Endothelial cell of umbilical vein (primary cell): ENCODE measurements around the gene POU4F3. TPM values are rescaled to one million over a fixed set of nuclear protein-coding genes. Genes with fewer than 3 reads are reported as not detected.

Experiments
- BruUV-seq: library from RNA; stranded (reverse); fragments of 400-500 nt; replicated peaks from 2 replicates; lab custom pipeline; 2021; lab: Mats Ljungman, UMichigan
- CTCF ChIA-PET: fragments of 300-600, 350-600 bp; sonication (Branson Sonifier 250); formaldehyde crosslinking; loops from one replicate; lab custom pipeline; 2021; ENCODE audit warnings: antibody characterized with exemption, inconsistent platforms; lab: Charles Lee
- POLR2A ChIA-PET: fragments of 300-600, 350-600 bp; sonication (Branson Sonifier 250); formaldehyde crosslinking; loops from one replicate; lab custom pipeline; 2021; ENCODE audit warnings: antibody characterized with exemption, inconsistent platforms; lab: Charles Lee
- DNase-seq: peaks from one replicate; pipeline ENCODE4 v3.0.0-alpha.2; 2011; ENCODE audit warnings: low read depth, low spot score
- FAIRE-seq: peaks from 2 replicates; lab custom pipeline; 2011; peaks lifted over from hg19 to GRCh38; lab: Jason Lieb, UNC
- H2AFZ ChIP-seq: 2 replicates; pipeline ENCODE4 v1.6.0; 2012; ENCODE audit warnings: low read depth, low read length, control low read depth, inconsistent platforms
- H3K27ac ChIP-seq: 2 replicates; pipeline ENCODE4 v1.5.1; 2011; ENCODE audit warnings: low read depth, mild to moderate bottlenecking, control low read depth, low read length, moderate library complexity; ENCODE audit not compliant: insufficient read depth
- H3K27me3 ChIP-seq, 2 experiments: 2 replicates each; pipeline versions ENCODE4 v1.6.0 to v1.6.1; 2011; ENCODE audit warnings: low read length in 2 of 2, mixed read lengths in 1 of 2; ENCODE audit not compliant: control insufficient read depth in 2 of 2, insufficient read depth in 2 of 2
- H3K36me3 ChIP-seq, 2 experiments: 2 replicates in 1 of 2; 3 replicates in 1 of 2; pipeline ENCODE4 v1.5.1; 2011; ENCODE audit warnings: low read length in 2 of 2, mild to moderate bottlenecking in 1 of 2, moderate library complexity in 1 of 2; ENCODE audit not compliant: control insufficient read depth in 2 of 2, insufficient read depth in 2 of 2; ENCODE audit errors: extremely low read depth in 1 of 2
- H3K4me1 ChIP-seq: 3 replicates; pipeline ENCODE4 v1.5.1; 2011; ENCODE audit warnings: mild to moderate bottlenecking, low read length; ENCODE audit not compliant: control insufficient read depth, insufficient read depth; ENCODE audit errors: extremely low read depth
- H3K4me2 ChIP-seq: 2 replicates; pipeline ENCODE4 v1.6.1; 2011; ENCODE audit warnings: low read length, control low read depth, mixed read lengths; ENCODE audit not compliant: insufficient read depth
- H3K4me3 ChIP-seq, 3 experiments: fragments of 200-600 bp in 1 of 3; sonication (generic), shearing (Covaris generic) in 1 of 3; replicated peaks in 1 of 3; 2 replicates each; pipeline ENCODE4 v1.5.1; 2011 to 2016; ENCODE audit warnings: control low read depth in 3 of 3, low read length in 3 of 3, mild to moderate bottlenecking in 2 of 3, inconsistent platforms in 1 of 3, low read depth in 1 of 3, moderate library complexity in 1 of 3; ENCODE audit not compliant: insufficient read depth in 1 of 3
- H3K79me2 ChIP-seq: 2 replicates; pipeline ENCODE4 v1.6.0; 2012; ENCODE audit warnings: low read length, inconsistent platforms; ENCODE audit not compliant: control insufficient read depth, insufficient read depth
- H3K9ac ChIP-seq: replicated peaks from 2 replicates; pipeline ENCODE3; 2011; ENCODE audit warnings: low read length, control low read depth; ENCODE audit not compliant: insufficient read depth; ENCODE audit errors: extremely low read depth
- H3K9me1 ChIP-seq: replicated peaks from 3 replicates; pipeline ENCODE4 v1.6.0; 2011; ENCODE audit warnings: mild to moderate bottlenecking, low read length; ENCODE audit not compliant: control insufficient read depth, insufficient read depth; ENCODE audit errors: extremely low read depth
- H3K9me3 ChIP-seq: replicated peaks from 2 replicates; pipeline ENCODE4 v1.5.1; 2012; ENCODE audit warnings: low read length, inconsistent platforms; ENCODE audit not compliant: control insufficient read depth, insufficient read depth
- H4K20me1 ChIP-seq: replicated peaks from 2 replicates; pipeline ENCODE3; 2011; ENCODE audit warnings: mild to moderate bottlenecking, low read length; ENCODE audit not compliant: control insufficient read depth, insufficient read depth; ENCODE audit errors: extremely low read depth
- CTCF ChIP-seq, 2 donors: IDR thresholded peaks; 1 replicate in 1 of 2; 2 replicates in 1 of 2; pipeline ENCODE4 v1.5.1; 2011; ENCODE audit warnings: low read length in 2 of 2, mild to moderate bottlenecking in 2 of 2, moderate library complexity in 2 of 2, control low read depth in 1 of 2, inconsistent platforms in 1 of 2, low read depth in 1 of 2; ENCODE audit not compliant: insufficient read depth in 1 of 2; ENCODE audit errors: extremely low read depth in 1 of 2
- EZH2 ChIP-seq: IDR thresholded peaks from 2 replicates; pipeline ENCODE4 v1.6.1; 2012; ENCODE audit warnings: borderline replicate concordance, low read depth, mild to moderate bottlenecking, moderate library complexity, low read length, inconsistent platforms; ENCODE audit not compliant: severe bottlenecking
- FOS ChIP-seq: IDR thresholded peaks from 2 replicates; pipeline ENCODE4 v1.6.1; 2011; ENCODE audit warnings: mild to moderate bottlenecking, low read length, moderate library complexity, borderline replicate concordance; ENCODE audit not compliant: insufficient read depth
- GATA2 ChIP-seq: IDR thresholded peaks from 2 replicates; pipeline ENCODE4 v1.7.0; 2011; ENCODE audit warnings: low read depth, mild to moderate bottlenecking, moderate library complexity, mixed read lengths, low read length; ENCODE audit not compliant: insufficient read length, insufficient read depth
- JUN ChIP-seq: IDR thresholded peaks from 2 replicates; pipeline ENCODE4 v1.6.1; 2011; ENCODE audit warnings: borderline replicate concordance, low read depth; ENCODE audit not compliant: insufficient read length, insufficient read depth
- MAX ChIP-seq: IDR thresholded peaks from 2 replicates; pipeline ENCODE4 v1.6.1; 2011; ENCODE audit not compliant: insufficient read depth, insufficient read length
- MYC ChIP-seq: IDR thresholded peaks from one replicate; pipeline ENCODE4 v1.6.1; 2011; ENCODE audit warnings: mild to moderate bottlenecking, low read depth, low read length
- POLR2A ChIP-seq: IDR thresholded peaks from 2 replicates; pipeline ENCODE4 v1.6.1; 2012; ENCODE audit warnings: low read depth, mild to moderate bottlenecking, control low read depth, low read length
- POLR2AphosphoS5 ChIP-seq: IDR thresholded peaks from 2 replicates; pipeline ENCODE4 v1.6.1; 2012; ENCODE audit warnings: low read depth, mild to moderate bottlenecking, control low read depth, low read length, moderate library complexity; ENCODE audit not compliant: insufficient read depth
- dilution Hi-C: fragments of 300-500 bp; cut with MboI; formaldehyde crosslinking; loops from one replicate; pipeline ENCODE4 v1.15.0; 2019; ENCODE audit warnings: low sequenced_read_pairs; ENCODE audit not compliant: extremely low pct_ligation_motif_present
- intact Hi-C: fragments of 100-400 bp; cut with micrococcal nuclease; formaldehyde crosslinking; loops from one replicate; pipeline ENCODE4 v1.10.0; 2022
- polyA plus RNA-seq, 4 experiments: library from polyadenylated mRNA; depleted of rRNA in 3 of 4; stranded (reverse) in 3 of 4; unstranded in 1 of 4; fragments of >200 nt; gene quantifications; 2 replicates each; pipeline versions ENCODE4 v1.2.1 to v1.2.3, GENCODE V29; 2011 to 2012; ENCODE audit warnings: missing spikeins in 1 of 4
- total RNA-seq: library from RNA; stranded (reverse); gene quantifications from 2 replicates; pipeline ENCODE4 v1.2.3, GENCODE V29; 2021

POU4F3 gene
- total and polyA plus RNA-seq, 2 donors (not counting 3 experiments of a cell fraction or from before 2014, with no cell fraction given), result 0.08 TPM; not detected in 1

- Histone ChIP-seq H3K9ac (no peak overlapping the region), H3K27me3 (peaks cover 0 to 3% of the 10 kb centered on the region in 2 experiments), H3K27ac (no peak overlapping the region), H4K20me1 (no peaks in the 10 kb centered on the region), H3K4me1 (no peaks in the 10 kb centered on the region), H3K79me2 (no peaks in the 10 kb centered on the region), H3K4me3 (no peak overlapping the region), H3K4me2 (no peak overlapping the region), H3K9me3 (no peaks in the 10 kb centered on the region), H3K9me1 (no peaks in the 10 kb centered on the region), H3K36me3 (no peaks in the 10 kb centered on the region), H2AFZ (no peak overlapping the region)
- ChIA-PET POLR2A (no interaction called here), CTCF (interaction anchor here (1.0 kb wide), 1 partner anchor 14 kb away, joined by 4 read pairs; no protein-coding TSS in a partner anchor)
- no peak for FAIRE-seq
- TF ChIP-seq POLR2AphosphoS5, result no peak
- no peak for TF ChIP-seq MAX
- no peak for TF ChIP-seq EZH2
- TF ChIP-seq JUN, result no peak
- TF ChIP-seq FOS, result no peak
- TF ChIP-seq GATA2, result no peak
- no peak for TF ChIP-seq CTCF (IDR thresholded peaks at IDR 0.05; ENCODE audit: extremely low read depth in 1 of 2, insufficient read depth in 1 of 2, low read depth in 1 of 2, low read length in 2 of 2)
- no peak for TF ChIP-seq POLR2A
- no peak for TF ChIP-seq MYC
- intact Hi-C loops (no loop called here), dilution Hi-C loops (no loop called here)
- BruUV-seq, result no TSS peak
- no peak for DNase-seq
Measured at GRCh38 chr5:146313027-146313426, 25.6 kb upstream of the POU4F3 start.
